HG03442 (cell line): ENCODE data around the gene WDFY3.
"Not testable (repeated sequence)": the region's sequence is repeated elsewhere in the genome, so short reads cannot be mapped to it uniquely, and the experiment has no call there.

Source experiments
- ATAC-seq: cut with Tn5 transposase; IDR thresholded peaks from one replicate; pipeline ENCODE4 v1.9.1; 2021; ENCODE audit warnings: mild to moderate bottlenecking, moderate library complexity; ENCODE audit not compliant: unreplicated experiment

Gene WDFY3

DNA sequence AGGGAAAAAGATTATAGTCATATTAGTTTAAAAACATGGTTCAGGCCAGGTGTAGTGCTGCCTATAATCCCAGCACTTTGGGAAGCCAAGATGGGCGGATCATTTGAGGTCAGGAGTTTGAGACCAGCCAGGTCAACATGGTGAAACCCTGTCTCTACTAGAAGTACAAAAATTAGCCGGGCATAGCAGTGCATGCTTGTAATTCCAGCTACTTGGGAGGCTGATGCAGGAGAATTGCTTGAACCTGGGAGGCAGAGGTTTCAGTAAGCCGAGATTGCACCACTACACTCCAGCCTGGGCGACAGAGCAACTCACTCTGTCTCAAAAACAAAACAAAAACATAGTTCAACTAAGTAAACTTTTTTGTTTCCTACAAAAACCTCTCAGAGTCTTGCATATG lies 283.8 kb downstream of the WDFY3 start:
- not testable (repeated sequence) for ATAC-seq

GRCh38 chr4:84681486-84682274 lies 284.8 kb downstream of the WDFY3 start:
- no peak for ATAC-seq

- no peak for ATAC-seq
Observed at GRCh38 chr4:84680956-84681355, 285.5 kb downstream of the WDFY3 start.

DNA sequence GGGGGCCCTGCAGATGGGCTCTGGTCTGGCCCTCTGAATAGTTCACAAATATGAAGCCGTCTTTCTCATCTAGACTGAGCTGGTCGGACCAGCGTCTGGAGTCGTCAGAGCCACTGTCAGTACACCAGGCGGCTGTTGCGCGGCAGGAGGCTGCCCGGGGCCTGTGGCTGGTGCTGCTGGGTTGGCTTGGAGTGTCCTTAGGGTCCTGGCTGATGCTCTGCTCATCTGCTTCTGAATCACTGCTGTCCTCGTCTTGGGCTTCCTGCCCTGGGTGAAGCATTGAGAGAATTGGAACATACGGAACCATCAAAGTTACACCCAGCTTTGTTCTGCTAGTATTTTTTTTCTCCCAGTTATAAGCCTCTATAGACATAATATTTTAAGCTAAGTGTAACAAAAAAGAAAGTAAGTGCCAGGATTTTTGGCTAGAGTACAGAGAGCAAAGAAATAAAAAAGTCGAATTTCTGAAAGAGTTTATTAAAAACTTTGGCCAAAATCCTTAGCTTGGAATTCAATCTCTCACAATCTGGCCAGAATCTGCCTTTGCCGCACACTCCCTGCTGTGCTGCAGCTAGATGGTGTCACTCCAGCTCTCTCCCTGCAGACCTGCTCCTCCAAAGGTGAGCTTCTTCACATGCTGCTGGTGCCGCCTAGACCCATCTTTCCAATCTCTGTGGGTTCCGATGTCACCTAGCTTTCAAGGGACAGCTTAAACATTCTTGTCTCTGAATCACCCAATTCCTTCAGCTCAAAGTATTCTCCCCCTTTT lies 287.3 kb downstream of the WDFY3 start:
- no peak for ATAC-seq

GRCh38 chr4:84677995-84678394 lies 288.5 kb downstream of the WDFY3 start:
- ATAC-seq = no peak

GRCh38 chr4:84677093-84677492 lies 289.4 kb downstream of the WDFY3 start:
- no peak for ATAC-seq

- no peak for ATAC-seq
Observed at GRCh38 chr4:84673475-84674240, 292.8 kb downstream of the WDFY3 start.

DNA sequence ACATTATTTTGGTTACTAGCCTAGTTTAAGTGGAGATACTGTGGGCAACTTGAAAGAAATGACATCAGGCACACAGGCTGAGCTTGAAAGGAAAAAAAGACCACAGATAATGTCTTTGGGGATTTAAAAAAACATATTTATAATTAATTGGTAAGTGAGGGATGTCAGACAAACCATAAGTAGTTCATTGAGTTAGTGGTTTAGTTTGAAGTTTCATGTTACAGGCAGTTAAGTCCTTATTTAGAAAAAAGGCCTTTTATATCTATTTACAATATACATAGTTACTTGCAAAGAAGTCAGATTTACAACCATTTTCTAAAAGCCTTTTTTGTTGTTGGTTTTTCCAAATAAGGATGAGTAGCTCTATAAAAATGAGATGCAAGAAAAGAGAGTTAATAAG lies 294.3 kb downstream of the WDFY3 start:
- ATAC-seq = no peak

DNA sequence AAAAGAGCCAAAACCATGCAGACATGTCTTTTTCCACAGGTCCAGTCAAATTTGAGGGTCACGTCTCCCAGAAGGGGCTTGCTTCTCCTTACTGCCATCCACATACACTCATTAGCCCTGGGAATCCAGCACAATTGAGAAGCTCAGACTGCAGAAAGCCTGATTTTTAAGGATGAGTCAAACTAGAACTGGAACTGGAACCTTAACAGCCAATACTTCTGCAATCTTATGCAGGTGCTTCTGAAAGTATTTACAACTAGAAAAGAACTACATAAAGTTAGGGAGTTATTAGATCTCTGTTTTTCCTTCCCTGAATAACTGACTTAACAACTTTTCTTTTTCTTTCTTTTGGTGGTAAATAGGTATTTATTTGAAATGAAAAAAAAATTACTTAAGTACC lies 297.3 kb downstream of the WDFY3 start:
- ATAC-seq = no peak

DNA sequence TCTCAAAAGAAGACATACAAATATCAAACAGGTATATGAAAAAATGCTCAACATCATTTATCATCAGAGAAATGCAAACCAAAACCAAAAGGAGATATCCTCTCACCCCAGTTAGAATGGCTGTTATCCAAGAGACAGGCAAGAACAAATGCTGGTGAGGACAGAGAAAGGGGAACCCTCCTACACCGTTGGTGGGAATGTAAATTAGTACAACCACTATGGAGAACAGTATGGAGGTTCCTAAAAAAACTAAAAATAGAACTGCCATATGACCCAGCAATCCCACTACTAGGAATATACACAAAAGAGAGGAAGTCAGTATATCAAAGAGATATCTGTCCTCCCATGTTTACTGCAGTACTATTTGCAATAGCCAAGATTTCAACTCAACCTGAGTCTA lies 300.1 kb downstream of the WDFY3 start:
- no peak for ATAC-seq

- not testable (repeated sequence) for ATAC-seq
Observed at GRCh38 chr4:84664767-84665166, 301.7 kb downstream of the WDFY3 start.

- ATAC-seq = no peak
Observed at GRCh38 chr4:84661191-84661939, 305.1 kb downstream of the WDFY3 start.

DNA sequence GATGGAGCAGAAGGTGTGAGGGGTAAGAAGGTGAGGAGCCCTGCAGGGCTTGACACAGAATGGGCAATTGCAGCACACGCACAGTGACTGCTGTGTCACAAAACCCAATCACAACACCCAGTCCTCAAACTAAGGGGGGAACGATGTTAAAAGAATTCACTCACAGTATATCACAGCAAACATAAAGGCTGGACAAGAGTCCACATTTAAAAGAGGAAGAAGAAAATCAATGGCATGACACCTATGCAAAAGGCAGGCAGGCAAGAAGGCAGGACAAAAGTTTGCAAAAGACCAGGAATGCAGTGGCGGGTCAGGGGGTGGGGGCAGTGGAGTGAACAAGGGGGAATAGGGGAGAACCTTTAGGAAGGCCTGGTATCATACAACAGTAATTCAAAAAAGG lies 305.9 kb downstream of the WDFY3 start:
- ATAC-seq = no peak

DNA sequence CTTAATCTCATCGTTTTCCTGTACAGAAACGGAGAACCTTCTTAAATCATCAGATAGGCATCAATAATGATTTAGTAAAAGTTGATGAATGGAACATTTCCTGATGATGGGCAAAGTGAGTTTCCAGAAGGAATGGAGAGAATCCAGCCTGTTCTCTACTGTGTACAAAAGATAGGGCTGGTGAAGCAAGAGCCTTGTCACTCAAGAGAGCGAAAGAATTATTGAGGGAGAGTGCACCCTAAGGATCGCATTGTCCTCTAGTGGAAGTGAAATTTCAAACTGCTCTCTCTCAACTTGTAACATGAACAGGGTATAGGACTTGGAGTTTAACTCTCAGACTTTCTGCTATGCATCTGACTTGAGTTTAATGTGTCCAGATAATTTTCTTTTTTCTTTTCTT lies 314.0 kb downstream of the WDFY3 start:
- ATAC-seq = no peak

- ATAC-seq = no peak
Observed at GRCh38 chr4:84651499-84651898, 315.0 kb downstream of the WDFY3 start.

GRCh38 chr4:84648863-84649647 lies 317.4 kb downstream of the WDFY3 start:
- ATAC-seq = no peak

DNA sequence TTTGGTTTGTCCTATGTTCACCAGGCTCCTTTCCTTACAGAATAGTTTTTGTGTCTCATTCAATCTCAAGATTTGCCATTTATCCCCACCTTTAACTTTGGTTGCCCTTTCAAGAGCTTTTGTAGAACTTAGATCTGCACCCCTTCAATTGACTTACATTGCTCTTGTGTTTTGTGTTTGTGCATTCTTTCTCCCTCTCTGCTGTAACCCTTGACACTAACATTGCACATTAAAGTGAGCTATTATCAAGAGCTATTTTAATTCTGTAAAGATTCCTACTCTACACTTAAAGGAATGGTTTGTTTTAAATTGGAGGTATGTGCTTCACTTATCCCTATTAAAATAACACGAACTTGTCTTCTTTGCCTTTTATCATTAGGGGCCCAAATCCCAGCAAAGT lies 318.3 kb downstream of the WDFY3 start:
- ATAC-seq = no peak

GRCh38 chr4:84647312-84647884 lies 319.1 kb downstream of the WDFY3 start:
- no peak for ATAC-seq

- ATAC-seq = no peak
Observed at GRCh38 chr4:84644087-84644486, 322.4 kb downstream of the WDFY3 start.

GRCh38 chr4:84639145-84639544 lies 327.3 kb downstream of the WDFY3 start:
- no peak for ATAC-seq
